Liver (tissue), 2 donors: ENCODE measurements around the gene SGF29.

Source experiments
- FOXA1 ChIP-seq: IDR thresholded peaks from 2 replicates; pipeline ENCODE4 v1.6.1; 2016; ENCODE audit warnings: antibody characterized with exemption
- GABPA ChIP-seq, 2 donors: IDR thresholded peaks in 1 of 2; conservative IDR thresholded peaks in 1 of 2; 2 replicates each; pipeline ENCODE4 v1.6.1; 2016; ENCODE audit warnings: antibody characterized with exemption in 2 of 2, mild to moderate bottlenecking in 1 of 2, moderate library complexity in 1 of 2
- SP1 ChIP-seq: IDR thresholded peaks from 2 replicates; pipeline ENCODE4 v1.6.1; 2018; ENCODE audit warnings: antibody characterized with exemption, mild to moderate bottlenecking
- TAF1 ChIP-seq: conservative IDR thresholded peaks from 2 replicates; pipeline ENCODE4 v1.6.1; 2016; ENCODE audit warnings: antibody characterized with exemption, mild to moderate bottlenecking
- TF ChIP-seq, protein P1 (sequence below): IDR thresholded peaks from 2 replicates; pipeline ENCODE4 v1.6.1; 2016; ENCODE audit warnings: antibody characterized with exemption
- donor health status: healthy.

DNA sequence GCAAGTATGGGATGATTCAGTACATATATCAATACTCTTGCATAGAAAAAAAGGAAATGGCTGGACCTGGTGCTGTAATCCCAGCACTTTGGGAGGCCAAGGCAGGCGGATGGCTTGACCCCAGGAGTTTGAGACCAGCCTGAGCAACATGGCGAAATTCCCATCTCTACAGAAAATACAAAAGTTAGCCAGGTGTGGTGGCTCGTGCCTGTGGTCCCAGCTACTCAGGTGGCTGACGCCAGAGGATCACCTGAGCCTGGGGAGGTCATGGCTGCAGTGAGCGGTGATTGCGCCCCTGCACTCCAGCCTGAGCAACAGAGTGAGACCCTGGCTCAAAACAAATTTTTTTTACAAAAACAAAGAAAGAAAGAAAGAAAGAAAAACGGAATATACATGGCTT, 7.1 kb upstream of the SGF29 start:
- no peak for TF ChIP-seq TAF1
- TF ChIP-seq SP1 = no peak
- no peak for TF ChIP-seq GABPA (IDR thresholded peaks at IDR 0.05 in 1 of 2, conservative IDR thresholded peaks at IDR 0.05 in 1 of 2)
- TF ChIP-seq FOXA1 = no peak
- TF ChIP-seq, protein P1, sequence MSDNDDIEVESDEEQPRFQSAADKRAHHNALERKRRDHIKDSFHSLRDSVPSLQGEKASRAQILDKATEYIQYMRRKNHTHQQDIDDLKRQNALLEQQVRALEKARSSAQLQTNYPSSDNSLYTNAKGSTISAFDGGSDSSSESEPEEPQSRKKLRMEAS = no peak
